CD4-positive, alpha-beta T cell treated with Interleukin-17A for 4 hours (primary cell): Measurements from ENCODE around the gene MADCAM1.

ENCODE experiments used
- DNase-seq: peaks from one replicate; pipeline ENCODE4 v3.0.0-alpha.2; 2020; ENCODE audit warnings: mixed read lengths

MADCAM1 gene

GRCh38 chr19:489418-490196 lies 6.7 kb upstream of the MADCAM1 start:
- DNase-seq: peak; percentile 36

GRCh38 chr19:491146-491741 lies 5.0 kb upstream of the MADCAM1 start:
- DNase-seq: no peak

GRCh38 chr19:492091-492531 lies 4.2 kb upstream of the MADCAM1 start:
- DNase-seq: no peak

GRCh38 chr19:493391-494170 lies 2.7 kb upstream of the MADCAM1 start:
- no peak for DNase-seq

- DNase-seq: no peak
Measured at GRCh38 chr19:494171-495080, 1.9 kb upstream of the MADCAM1 start.

GRCh38 chr19:495081-495401 lies 1.2 kb upstream of the MADCAM1 start:
- no peak for DNase-seq

- DNase-seq: peak; percentile 41
Measured at GRCh38 chr19:495402-496111, 729 bp upstream of the MADCAM1 start.

- DNase-seq: no peak
Measured at GRCh38 chr19:496986-497385, 700 bp downstream of the MADCAM1 start.

GRCh38 chr19:497491-497868 lies 1.2 kb downstream of the MADCAM1 start:
- DNase-seq: no peak

- DNase-seq: no peak
Measured at GRCh38 chr19:497869-498510, 1.7 kb downstream of the MADCAM1 start.

- no peak for DNase-seq
Measured at GRCh38 chr19:498511-498891, 2.2 kb downstream of the MADCAM1 start.

GRCh38 chr19:498977-499623 lies 2.8 kb downstream of the MADCAM1 start:
- DNase-seq: no peak

GRCh38 chr19:501646-502045 lies 5.4 kb downstream of the MADCAM1 start:
- DNase-seq: no peak

GRCh38 chr19:504616-505015 lies 8.3 kb downstream of the MADCAM1 start:
- no peak for DNase-seq

- DNase-seq: peak; percentile 95
Measured at GRCh38 chr19:506404-507285, 10.4 kb downstream of the MADCAM1 start.

- peak; percentile 88 for DNase-seq
Measured at GRCh38 chr19:507286-508203, 11.3 kb downstream of the MADCAM1 start, which contains the start of gene TPGS1. Gene TPGS1, plus strand, starts transcription at chr19:507497. Its CDS starts 10 bp downstream, at chr19:507507.

GRCh38 chr19:508204-509150 lies 12.2 kb downstream of the MADCAM1 start:
- no peak for DNase-seq
